ENCODE measurements around the gene ROPN1L.

ROPN1L gene

DNA sequence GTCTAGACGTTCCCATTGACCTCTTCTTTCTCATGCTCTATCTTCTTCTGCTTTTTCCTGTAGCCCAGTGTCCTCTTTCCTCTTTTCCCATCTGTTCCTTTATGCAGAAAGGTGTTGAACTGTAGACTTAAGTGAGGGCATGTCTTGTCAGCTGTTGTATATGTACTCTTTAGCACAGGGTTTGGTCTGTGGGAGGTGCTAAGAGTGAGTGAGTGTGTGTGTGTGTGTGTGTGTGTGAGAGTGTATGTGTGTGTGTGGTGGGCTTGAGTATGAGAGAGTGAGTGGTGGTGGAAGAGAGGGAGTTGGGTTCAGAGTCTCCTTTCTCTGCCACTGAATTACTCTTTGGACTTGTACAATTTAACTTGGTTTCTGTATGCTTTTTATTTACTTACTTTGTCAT lies 10.3 kb upstream of the ROPN1L start:
- DNase-seq: no peak

GRCh38 chr5:10432059-10433008 lies 9.3 kb upstream of the ROPN1L start:
- DNase-seq: no peak

DNA sequence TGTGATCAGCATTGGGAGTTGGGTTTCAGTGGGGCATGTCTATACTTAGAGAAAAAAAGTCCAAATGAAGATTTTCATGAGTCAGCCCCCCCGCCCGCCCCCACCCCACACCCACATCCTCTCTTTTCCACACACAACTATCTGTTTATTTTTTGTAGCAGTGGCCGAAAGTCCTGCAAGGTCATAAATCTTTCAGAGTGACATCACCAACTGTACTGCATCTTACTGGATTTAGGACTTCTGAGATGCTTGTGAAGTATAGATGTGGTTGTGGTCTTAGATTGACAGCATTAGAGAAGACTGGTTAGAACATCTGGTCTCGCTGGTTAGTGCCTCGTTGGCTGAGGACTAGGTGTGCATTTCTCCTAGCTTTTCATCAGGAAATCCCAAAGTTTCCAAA lies 7.3 kb upstream of the ROPN1L start:
- DNase-seq: no peak

- DNase-seq: no peak
These were observed 3.4 kb upstream of the ROPN1L start for GRCh38 chr5:10438301-10438700.

DNA sequence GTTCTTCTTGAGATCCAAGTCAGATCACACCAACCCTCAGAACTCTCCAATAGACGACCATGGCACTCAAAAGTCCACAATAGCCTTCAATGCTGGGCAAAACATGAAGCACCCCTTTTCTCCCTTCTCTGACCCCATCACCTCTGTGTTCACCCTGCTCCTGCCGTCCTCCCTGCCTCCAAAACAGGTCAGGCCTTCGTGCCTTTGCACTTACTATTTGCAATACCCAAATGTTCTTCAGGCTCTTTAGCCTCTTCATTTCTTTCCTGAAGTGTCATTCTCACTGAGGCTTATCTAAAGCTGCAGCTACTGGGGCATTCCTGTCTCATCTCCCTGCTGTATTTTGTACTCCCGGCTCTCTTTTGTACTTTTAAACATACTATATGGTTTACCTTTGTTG lies 2.0 kb upstream of the ROPN1L start:
- DNase-seq: no peak

DNA sequence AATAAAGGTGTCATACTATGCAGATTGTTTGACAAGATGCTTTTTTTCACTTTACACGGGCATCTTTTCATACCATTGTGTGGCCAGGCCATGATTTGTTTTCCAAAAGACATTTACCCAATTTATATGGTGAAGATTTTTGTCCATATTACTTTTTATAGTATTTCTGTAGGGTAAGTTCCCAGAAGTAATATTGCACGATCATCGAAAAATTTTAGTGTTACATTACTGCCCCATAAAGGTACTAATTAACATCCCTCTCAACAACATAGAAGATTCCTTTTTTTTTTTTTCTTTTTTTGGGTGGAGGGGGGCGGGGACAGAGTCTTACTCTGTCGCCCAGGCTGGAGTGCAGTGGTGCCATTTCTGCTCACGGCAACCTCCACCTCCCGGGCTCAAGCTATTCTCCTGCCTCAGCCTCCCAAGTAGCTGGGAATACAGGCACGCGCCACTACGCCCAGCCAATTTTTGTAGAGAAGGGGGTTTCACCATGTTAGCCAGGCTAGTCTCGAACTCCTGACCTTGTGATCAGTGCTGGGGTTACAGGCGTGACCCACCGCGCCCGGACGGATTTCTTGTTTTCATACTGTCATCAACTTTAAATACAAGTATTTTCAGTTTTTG lies 1.2 kb upstream of the ROPN1L start:
- no peak for DNase-seq

DNA sequence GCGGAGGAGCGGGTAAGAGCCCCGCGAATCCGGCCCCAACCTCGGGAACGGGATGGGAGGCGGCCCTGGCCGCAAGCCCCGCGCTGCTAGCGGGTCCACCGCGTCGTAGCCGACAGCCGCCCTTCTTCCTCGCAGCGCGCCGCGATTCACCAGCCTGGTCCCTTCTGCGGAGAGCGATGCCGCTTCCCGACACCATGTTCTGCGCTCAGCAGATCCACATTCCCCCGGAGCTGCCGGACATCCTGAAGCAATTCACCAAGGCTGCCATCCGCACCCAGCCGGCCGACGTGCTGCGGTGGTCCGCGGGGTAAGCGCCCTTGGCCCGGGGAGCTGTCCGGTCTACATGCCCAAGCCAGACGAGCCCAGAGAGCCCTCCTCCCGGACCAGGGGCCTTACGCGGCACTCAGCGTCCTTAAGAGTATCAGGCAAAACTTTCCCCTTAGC lies 335 bp downstream of the ROPN1L start:
- no peak for DNase-seq

DNA sequence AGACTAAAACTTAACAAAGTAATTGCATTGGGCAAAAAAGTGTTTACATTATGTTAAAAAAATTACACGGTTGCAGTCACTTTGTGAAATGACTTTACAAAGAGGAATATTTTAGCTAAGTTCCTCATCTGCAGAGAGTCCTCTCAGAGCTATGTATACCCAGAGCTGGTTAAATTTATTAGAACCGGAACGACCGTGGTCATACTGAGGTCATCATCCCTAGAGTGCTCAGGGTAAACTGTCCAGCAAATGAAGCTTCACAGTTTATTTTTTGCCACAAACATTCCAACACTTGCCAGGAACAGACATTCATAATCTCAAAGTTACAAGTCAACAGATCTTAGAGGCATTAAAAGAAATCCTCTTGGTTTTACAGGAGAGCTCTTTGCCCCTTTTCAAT lies 897 bp downstream of the ROPN1L start:
- no peak for DNase-seq

DNA sequence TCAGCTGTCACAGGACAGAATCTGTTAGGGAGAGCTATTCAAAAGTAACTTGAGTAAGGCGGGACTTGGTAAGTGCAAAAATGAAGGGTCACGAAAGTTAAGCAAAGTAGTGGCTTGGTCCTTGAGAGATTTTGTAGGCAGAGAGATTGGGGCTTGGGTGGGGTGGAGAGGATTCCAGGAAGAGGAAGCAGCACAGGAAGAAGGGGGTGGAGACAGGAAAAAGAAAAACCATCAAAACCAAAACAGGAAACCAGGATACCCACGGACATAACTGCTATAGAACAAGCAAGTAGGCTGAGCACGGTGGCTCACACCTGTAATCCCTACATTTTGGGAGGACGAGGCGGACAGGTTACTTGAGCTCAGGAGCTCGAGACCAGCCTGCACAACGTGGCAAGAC lies 3.7 kb downstream of the ROPN1L start:
- no peak for DNase-seq

DNA sequence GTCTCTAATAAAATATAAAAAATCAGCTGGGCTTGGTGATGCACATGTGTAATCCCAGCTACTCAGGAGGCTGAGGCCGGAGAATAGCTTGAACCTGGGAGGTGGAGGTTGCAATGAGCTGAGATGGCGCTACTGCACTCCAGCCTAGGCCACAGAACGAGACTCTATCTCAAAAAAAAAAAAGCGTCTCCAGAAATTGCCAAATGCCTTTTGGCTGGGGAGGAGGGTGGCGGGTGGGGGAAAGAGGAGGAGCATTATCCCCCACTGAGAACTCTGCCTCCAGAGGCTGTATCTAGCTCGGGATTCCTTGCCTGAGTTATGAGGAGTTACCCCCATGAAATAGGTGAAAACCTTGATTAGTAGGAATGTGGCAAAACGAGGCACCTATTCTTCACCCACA lies 4.8 kb downstream of the ROPN1L start:
- DNase-seq: no peak

GRCh38 chr5:10447041-10447440 lies 5.4 kb downstream of the ROPN1L start:
- no peak for DNase-seq

- DNase-seq: no peak
These were observed 7.2 kb downstream of the ROPN1L start for GRCh38 chr5:10448754-10449360.

GRCh38 chr5:10451137-10451824 lies 9.6 kb downstream of the ROPN1L start:
- DNase-seq: no peak

- DNase-seq: no peak
These were observed 11.2 kb downstream of the ROPN1L start for GRCh38 chr5:10452768-10453331.

DNA sequence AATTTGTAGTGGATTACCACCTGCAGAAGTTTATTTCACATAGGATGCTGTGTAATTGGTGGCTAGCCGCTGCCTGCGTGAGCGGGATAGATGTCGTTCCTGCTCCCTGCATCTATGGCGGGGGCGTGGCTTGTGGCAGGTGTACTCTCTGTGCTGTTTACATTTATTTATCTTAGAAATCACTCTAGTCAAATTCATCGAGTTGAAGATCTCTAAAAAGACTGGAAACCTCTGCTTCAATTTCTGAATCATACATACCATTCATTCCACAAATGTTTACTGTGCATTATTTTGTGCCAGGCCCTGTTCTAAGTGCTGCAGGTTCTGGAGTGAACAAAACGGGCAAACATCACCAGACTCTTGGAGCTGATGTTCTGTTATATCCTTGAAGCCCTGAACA lies 11.9 kb downstream of the ROPN1L start:
- no peak for DNase-seq

GRCh38 chr5:10454591-10455276 lies 13.1 kb downstream of the ROPN1L start:
- no peak for DNase-seq

- DNase-seq: no peak
These were observed 13.6 kb downstream of the ROPN1L start for GRCh38 chr5:10455277-10455670.

DNA sequence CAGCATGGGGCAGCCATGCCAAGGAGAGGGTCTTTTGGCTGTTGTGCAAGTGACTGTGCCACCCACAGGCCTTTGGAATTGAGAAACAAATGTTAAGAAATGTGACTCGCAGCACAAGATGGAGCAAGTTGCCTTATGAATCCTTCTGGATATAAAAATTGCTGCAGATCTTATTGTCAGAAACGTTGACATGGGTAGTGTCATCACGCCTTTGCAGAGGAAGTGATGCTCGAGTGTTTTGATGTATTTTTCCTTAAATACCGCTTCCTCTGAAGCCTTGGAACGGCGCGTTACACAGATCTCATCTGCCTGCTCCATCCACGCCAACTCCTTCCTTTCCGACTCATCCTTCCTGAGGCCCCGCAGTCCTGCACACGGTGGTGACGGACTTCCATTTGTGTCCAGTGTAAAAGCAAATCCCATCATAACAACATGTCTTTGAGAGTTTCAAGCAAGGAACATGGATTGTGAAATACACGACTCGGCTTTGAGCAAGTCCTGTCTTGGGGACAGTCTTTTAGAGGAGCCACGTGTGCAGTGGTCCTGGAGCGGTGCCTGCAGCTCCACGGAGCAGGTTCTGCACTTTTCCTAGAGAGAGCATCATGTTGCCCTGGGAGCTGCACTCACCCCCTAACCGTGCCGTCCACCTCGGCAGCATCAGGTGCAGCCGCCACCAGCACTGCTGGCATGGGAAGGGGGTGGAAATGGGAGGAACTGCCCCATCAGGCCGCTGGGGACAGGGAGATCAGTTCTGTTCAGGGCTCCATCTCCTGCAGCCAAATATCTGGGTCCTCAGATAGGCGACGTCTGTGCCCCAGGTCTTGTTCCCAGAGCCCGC lies 15.1 kb downstream of the ROPN1L start:
- DNase-seq: no peak

DNA sequence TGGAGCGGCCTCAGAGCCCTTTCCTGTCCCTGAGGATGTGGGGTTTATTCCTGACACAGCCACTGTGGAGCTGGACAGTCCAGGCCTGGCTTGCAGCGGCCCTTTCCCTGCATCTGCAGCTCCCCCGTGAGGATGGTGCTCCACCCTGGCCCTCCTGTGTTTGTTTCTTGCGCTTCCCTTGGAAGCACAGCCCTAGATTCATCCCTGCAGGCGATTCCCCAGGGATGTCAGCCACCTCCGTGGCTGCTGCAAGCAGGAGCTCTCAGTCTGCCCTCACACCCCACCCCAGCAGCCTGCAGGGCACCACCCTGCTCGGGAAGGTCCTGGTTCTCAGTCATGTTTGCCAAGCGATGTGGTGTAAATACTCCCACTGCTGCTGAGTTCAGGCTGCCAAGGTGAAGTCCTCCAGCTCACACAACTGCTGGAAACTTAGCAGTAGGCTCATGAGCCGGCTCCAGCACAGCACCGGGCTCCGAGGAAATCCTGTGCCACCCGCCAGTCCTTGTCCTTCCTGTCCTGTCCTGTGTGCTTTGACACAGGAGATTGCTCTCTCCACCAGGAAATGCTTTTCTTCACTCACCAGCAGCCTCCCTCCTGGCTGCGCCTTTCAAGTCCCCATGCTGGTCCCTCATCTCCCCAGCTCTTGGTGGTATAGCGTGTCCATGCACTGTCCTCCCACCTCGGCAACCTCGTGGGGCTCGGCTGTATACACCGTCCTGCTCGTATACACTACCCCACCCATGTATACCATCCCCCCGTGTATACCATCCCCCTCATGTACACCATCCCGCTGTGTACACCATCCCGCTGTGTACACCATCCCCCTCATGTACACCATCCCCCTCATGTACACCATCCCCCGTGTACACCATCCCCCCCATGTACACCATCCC lies 16.2 kb downstream of the ROPN1L start:
- DNase-seq: no peak
